ENCODE results near the gene YPEL5.
"Not testable (repeated sequence)": the region's sequence is repeated elsewhere in the genome, so short reads cannot be mapped to it uniquely, and the experiment has no call there.

The YPEL5 gene

DNA sequence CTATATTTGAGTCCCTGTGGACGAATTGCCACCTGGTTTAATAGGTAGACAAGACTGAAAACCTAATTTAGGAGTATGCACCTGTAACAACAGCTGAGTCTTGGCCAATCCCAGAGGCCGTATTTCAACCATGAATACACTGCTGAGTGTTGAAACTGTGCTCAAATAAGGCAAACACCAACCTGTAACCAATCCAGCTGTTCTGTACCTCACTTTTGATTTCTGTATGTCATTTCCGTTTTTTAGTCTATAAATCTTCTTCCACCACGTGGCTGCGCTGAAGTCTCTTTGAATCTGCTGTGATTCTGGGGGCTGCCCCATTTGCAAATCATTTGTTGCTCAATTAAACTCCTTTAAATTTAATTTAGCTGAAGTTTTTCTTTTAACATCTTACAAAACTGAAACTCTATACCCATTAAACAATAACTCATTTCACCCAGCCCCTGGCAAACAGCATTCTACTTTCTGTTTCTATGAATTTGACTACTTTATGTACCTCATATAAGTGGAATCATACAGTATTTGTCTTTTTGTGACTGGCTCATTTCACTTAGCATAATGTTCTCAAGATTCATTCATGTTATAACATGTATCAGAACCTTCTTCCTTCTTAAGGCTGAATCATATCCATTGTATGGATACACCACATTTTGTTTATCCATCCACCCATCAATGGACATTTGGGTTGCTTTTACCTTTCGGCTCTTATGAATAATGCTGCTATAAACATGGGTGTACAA is 7.5 kb upstream of the YPEL5 start:
- no peaks in the 10 kb centered on the region for H3K36me3 ChIP-seq (ENCODE audit: insufficient read depth, low read length)
- 87% methylated on average over 5 of the region's 6 CpGs for WGBS
- H3K9ac ChIP-seq (ENCODE audit: low read depth, low read length), result no peak overlapping the region
- no peaks in the 10 kb centered on the region for H3K4me1 ChIP-seq (ENCODE audit: insufficient read depth, low read length)
- no peak overlapping the region for H3K4me3 ChIP-seq (ENCODE audit: low read length)
- no peak overlapping the region for H3K27ac ChIP-seq (ENCODE audit: low read depth, low read length)
- no peaks in the 10 kb centered on the region for H3K27me3 ChIP-seq (ENCODE audit: insufficient read depth, low read length)
- no peaks in the 10 kb centered on the region for H3K9me3 ChIP-seq (ENCODE audit: insufficient read depth, low read depth, low read length)

DNA sequence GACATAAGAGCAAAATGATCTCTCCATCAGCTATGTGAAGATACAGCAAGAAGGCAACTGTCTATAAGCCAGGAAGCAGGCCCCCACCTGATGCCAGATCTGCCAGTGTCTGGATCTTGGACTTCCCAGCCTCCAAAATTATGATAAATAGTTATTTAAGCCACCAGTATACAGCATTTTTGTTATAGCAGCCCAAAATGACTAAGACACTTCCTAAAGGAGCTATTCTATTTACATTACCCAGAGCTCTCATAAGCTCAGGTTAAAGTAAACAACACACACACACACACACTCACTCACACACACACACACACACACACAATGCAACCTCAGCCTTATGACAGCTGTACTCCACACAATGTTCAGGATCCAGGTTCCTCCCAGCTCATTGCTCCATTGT is 5.7 kb upstream of the YPEL5 start:
- H3K4me3 ChIP-seq (ENCODE audit: low read length), result no peak overlapping the region

DNA sequence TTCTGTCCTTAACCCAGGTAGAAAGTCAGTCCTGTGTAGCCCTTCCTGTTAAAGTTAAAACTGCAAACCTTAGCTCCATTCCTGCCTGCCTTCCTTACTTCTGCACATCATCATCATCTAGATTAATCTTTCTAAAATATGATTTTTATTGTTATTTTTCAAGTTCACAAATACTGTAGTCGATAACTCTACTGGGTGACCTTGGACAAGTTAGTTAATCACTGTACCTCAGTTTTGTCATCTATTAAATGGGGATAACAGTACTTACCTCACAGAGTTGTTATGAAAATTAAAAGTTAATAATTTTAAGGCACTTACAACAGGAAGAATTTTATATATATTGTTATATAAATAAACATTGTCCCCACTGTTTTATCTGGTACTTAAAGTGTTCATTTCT is 2.5 kb upstream of the YPEL5 start:
- Histone ChIP-seq H3K9ac (ENCODE audit: low read depth, low read length) (no peak overlapping the region), H3K4me1 (ENCODE audit: insufficient read depth, low read length) (peaks cover 20% of the 10 kb centered on the region), H3K27me3 (ENCODE audit: insufficient read depth, low read length) (peaks cover 9% of the 10 kb centered on the region; the same call in 1 of the 2 replicates), H3K36me3 (ENCODE audit: insufficient read depth, low read length) (no peaks in the 10 kb centered on the region), H3K4me3 (ENCODE audit: low read length) (no peak overlapping the region), H3K9me3 (ENCODE audit: insufficient read depth, low read depth, low read length) (no peaks in the 10 kb centered on the region), H3K27ac (ENCODE audit: low read depth, low read length) (no peak overlapping the region)
- no CpG with 5 or more reads among the region's 1 CpG for WGBS

More for the DNA sequence above, 5.7 kb upstream of the YPEL5 start:
- 0 out of 2 replicates have a peak, but pooled peaks cover 5% of the 10 kb centered on the region for H3K4me1 ChIP-seq (ENCODE audit: insufficient read depth, low read length)
- H3K36me3 ChIP-seq (ENCODE audit: insufficient read depth, low read length), result no peaks in the 10 kb centered on the region
- H3K27ac ChIP-seq (ENCODE audit: low read depth, low read length), result no peak overlapping the region
- peaks cover 9% of the 10 kb centered on the region; the same call in 1 of the 2 replicates for H3K27me3 ChIP-seq (ENCODE audit: insufficient read depth, low read length)
- H3K9ac ChIP-seq (ENCODE audit: low read depth, low read length), result no peak overlapping the region
- H3K9me3 ChIP-seq (ENCODE audit: insufficient read depth, low read depth, low read length), result no peaks in the 10 kb centered on the region

DNA sequence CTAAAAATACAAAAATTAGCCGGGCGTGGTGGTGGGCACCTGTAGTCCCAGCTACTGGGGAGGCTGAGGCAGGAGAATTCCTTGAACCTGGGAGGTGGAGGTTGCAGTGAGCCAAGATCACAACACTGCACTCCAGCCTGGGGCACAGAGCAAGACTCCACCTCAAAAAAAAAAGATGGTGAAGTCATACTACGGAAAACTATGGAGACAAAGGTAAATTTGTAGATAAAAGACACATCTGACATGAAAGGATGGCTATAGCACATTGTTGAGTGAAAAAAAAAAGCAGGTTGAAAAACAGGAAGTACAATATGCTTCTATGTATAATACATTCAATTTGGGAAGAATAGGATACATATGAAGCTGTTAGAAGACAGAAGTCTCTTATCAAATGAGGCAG is 1.9 kb upstream of the YPEL5 start:
- H3K4me3 ChIP-seq (ENCODE audit: low read length), result not testable (repeated sequence)
- H3K4me1 ChIP-seq (ENCODE audit: insufficient read depth, low read length), result peaks cover 26% of the 10 kb centered on the region
- WGBS, result 86% methylated on average over 3 of the region's 3 CpGs

DNA sequence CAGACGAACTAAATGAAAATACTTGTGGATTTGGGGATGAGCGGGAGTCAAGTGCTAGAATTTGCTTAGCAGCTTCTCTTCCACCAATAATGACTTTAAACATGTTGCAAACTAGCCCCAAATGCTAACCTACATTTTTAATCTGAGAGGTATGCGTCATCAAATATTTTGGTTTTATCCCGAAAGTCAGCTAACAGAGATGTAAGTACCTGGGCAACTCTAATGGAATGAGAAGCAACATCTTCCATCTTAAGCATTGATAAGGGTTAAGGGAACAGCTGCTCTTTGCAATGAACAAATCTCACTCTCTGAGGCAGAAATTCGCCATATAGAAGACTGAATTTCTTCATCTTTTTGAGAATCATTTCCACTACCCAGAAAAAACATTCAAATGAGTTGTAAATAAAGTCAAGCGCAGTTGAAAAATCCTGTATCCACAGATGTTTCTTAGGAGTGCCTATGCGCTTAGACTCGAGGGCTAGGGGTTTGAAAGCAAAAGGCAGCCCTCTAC is 926 bp upstream of the YPEL5 start:
- Histone ChIP-seq H3K36me3 (ENCODE audit: insufficient read depth, low read length) (no peaks in the 10 kb centered on the region), H3K27me3 (ENCODE audit: insufficient read depth, low read length) (peaks cover 9% of the 10 kb centered on the region; the same call in 1 of the 2 replicates), H3K4me1 (ENCODE audit: insufficient read depth, low read length) (peaks cover 35% of the 10 kb centered on the region), H3K4me3 (ENCODE audit: low read length) (peak overlapping the region; percentile 69), H3K27ac (ENCODE audit: low read depth, low read length) (no peak overlapping the region; the same call in 1 of the 2 replicates), H3K9ac (ENCODE audit: low read depth, low read length) (peak overlapping the region; percentile 59; the same call in 1 of the 2 replicates), H3K9me3 (ENCODE audit: insufficient read depth, low read depth, low read length) (no peaks in the 10 kb centered on the region)
- WGBS, result 48% methylated on average over 8 of the region's 8 CpGs

More for the DNA sequence above, 1.9 kb upstream of the YPEL5 start:
- not testable (repeated sequence) for H3K27ac ChIP-seq (ENCODE audit: low read depth, low read length); H3K9me3 ChIP-seq (ENCODE audit: insufficient read depth, low read depth, low read length); H3K36me3 ChIP-seq (ENCODE audit: insufficient read depth, low read length); H3K9ac ChIP-seq (ENCODE audit: low read depth, low read length); H3K27me3 ChIP-seq (ENCODE audit: insufficient read depth, low read length)

DNA sequence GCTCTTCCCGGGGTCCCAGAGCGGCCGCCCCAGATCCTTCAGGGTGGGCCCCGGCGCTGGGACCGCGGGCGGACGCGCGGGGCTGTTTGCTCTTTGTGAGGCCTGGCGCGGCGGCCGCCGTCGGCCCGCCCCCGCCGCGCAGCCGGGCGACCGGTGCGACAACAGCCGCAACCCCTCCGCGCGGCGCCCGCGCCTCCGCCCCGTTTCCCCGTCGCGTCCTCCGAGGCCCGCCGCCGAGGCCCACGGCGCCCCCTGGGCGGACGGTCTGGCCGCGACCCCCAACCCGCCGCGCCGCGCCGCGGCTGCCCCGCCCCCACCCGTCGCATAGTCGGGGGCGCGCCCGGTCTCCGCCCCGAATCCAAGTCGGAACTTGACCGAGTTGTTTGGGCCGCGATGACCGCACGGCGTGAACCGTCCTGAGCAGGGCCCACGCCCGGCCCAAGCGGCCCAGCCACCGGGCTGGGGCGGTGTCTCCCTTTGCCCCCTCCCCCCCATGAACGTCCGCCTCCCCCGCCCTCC is 448 bp downstream of the YPEL5 start:
- peak overlapping the region; percentile 75 for H3K4me3 ChIP-seq (ENCODE audit: low read length)
- H3K9me3 ChIP-seq (ENCODE audit: insufficient read depth, low read depth, low read length), result no peaks in the 10 kb centered on the region
- under 1% methylated on average over 79 of the region's 79 CpGs for WGBS
- peaks cover 47% of the 10 kb centered on the region for H3K4me1 ChIP-seq (ENCODE audit: insufficient read depth, low read length)
- peaks cover 9% of the 10 kb centered on the region; the same call in 1 of the 2 replicates for H3K27me3 ChIP-seq (ENCODE audit: insufficient read depth, low read length)
- H3K36me3 ChIP-seq (ENCODE audit: insufficient read depth, low read length), result no peaks in the 10 kb centered on the region
- peak overlapping the region; percentile 94 for H3K27ac ChIP-seq (ENCODE audit: low read depth, low read length)
- peak overlapping the region; percentile 74 for H3K9ac ChIP-seq (ENCODE audit: low read depth, low read length)

DNA sequence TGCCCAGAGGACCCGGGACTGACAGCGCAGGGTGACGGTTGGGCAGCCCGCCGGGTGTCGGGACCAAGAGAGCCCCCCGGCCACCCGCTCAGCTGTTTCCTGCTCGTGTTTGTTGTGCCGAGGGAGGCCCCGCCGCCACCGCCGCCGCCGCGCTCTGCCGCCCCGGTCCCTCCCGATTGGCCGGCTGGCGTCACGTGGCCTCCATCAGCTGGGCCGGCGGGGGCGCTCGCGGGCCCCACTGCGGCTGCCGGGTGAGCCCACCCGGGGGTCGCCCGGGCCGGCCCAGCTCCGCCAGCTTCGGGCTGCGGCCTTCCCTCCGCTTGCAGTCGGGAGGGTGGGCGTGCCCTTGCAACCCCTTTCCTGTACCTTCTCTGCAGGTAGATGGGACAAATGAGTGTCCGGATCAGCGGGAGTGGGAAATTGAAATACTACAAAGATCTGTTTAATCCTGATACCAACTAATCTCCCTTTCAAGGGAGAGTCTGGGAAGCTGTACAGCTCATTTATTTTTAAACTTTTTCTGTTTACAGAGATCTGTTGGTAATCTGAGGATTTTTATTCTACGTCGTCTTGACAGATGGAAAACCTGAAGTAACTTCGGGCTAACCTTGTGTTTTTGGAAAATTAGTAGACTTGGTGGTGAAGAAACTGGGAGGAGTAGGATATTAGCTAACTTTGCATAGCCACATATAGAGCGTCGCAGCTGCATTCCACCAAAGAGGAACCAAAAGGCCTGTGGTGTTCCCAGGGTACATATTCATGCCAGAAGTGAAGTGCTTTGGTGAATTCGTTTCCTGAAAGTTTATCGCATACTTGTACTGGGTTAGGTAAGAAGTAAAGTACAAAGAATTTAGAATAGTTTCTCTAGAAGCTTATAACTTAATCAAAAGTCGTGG is 1.2 kb downstream of the YPEL5 start:
- Histone ChIP-seq H3K9ac (ENCODE audit: low read depth, low read length) (peak overlapping the region; percentile 28; the same call in 1 of the 2 replicates), H3K27ac (ENCODE audit: low read depth, low read length) (peak overlapping the region; percentile 86), H3K36me3 (ENCODE audit: insufficient read depth, low read length) (no peaks in the 10 kb centered on the region), H3K4me3 (ENCODE audit: low read length) (peak overlapping the region; percentile 75), H3K4me1 (ENCODE audit: insufficient read depth, low read length) (peaks cover 50% of the 10 kb centered on the region), H3K9me3 (ENCODE audit: insufficient read depth, low read depth, low read length) (no peaks in the 10 kb centered on the region), H3K27me3 (ENCODE audit: insufficient read depth, low read length) (peaks cover 9% of the 10 kb centered on the region; the same call in 1 of the 2 replicates)
- WGBS, result 3% methylated on average over 49 of the region's 50 CpGs

DNA sequence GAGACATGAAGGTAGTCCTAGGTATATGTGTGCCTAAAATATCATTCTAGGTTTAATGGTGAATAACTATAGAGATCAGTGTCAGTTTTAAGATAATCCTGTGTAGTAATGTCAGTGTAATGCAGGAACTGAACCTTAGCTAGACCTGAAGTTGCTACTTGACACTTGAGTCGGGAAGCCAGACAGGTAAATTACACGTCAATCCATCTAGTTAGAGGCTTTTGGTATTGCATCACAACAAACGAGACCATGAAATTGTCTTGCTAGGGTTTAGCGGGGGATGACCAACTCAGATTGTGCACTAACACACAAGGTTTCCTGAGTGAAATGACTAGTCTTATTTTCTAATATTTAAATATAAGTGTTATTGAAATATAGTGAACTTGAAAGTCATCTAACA is 2.0 kb downstream of the YPEL5 start:
- Histone ChIP-seq H3K27ac (ENCODE audit: low read depth, low read length) (peak overlapping the region; percentile 81), H3K9me3 (ENCODE audit: insufficient read depth, low read depth, low read length) (no peaks in the 10 kb centered on the region), H3K36me3 (ENCODE audit: insufficient read depth, low read length) (peaks cover 2% of the 10 kb centered on the region; the same call in 1 of the 2 replicates), H3K4me3 (ENCODE audit: low read length) (peak overlapping the region; percentile 75), H3K9ac (ENCODE audit: low read depth, low read length) (peak overlapping the region; percentile 64; the same call in 1 of the 2 replicates), H3K27me3 (ENCODE audit: insufficient read depth, low read length) (peaks cover 9% of the 10 kb centered on the region; the same call in 1 of the 2 replicates), H3K4me1 (ENCODE audit: insufficient read depth, low read length) (peaks cover 50% of the 10 kb centered on the region)
- 42% methylated on average over 4 of the region's 4 CpGs for WGBS

DNA sequence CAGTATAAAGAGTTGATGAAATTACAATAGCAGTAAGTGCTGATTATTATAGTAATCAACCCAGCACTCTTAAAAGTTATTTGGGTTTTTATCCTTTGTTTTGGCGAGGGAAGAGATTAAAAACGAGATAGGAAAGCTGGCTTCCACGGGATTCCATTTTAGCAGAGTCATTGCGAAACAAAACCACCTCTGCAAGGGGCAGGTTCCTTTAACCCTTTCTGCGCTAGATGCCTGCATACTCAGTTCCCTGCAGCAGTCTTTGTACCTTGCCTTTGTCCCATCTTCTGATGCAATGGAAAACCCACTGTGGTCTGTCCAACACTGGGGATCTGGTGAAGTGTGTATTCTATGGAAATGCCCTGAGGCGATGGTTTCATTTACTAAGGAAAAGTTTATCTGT is 2.7 kb downstream of the YPEL5 start:
- Histone ChIP-seq H3K4me3 (ENCODE audit: low read length) (peak overlapping the region; percentile 75), H3K36me3 (ENCODE audit: insufficient read depth, low read length) (peaks cover 7% of the 10 kb centered on the region; the same call in 1 of the 2 replicates), H3K27ac (ENCODE audit: low read depth, low read length) (peak overlapping the region; percentile 81)

DNA sequence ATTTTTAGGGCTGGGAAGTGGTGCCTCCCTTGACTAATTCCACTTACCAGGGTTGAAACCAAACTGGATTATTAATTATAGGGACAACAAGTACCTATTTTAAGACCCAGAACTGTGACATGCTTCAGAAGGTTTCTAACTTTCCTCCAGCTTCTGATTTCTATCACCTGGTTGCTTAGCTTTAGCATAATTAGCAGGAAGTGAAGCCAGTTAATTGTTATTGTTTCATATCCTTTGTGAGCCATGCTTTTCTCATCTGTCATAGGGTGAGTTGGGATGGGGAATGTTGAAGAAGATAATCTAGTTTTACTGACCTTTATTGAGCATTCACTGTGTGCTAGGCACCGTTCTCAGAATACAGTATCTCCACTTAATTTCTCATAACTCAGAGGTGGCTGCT is 3.2 kb downstream of the YPEL5 start:
- H3K27me3 ChIP-seq (ENCODE audit: insufficient read depth, low read length), result peaks cover 7% of the 10 kb centered on the region; the same call in 1 of the 2 replicates
- H3K36me3 ChIP-seq (ENCODE audit: insufficient read depth, low read length), result peaks cover 7% of the 10 kb centered on the region; the same call in 1 of the 2 replicates
- H3K9me3 ChIP-seq (ENCODE audit: insufficient read depth, low read depth, low read length), result no peaks in the 10 kb centered on the region
- WGBS, result 100% methylated on average over 1 of the region's 1 CpG
- peak overlapping the region; percentile 75 for H3K4me3 ChIP-seq (ENCODE audit: low read length)
- peak overlapping the region; percentile 81; the same call in 1 of the 2 replicates for H3K27ac ChIP-seq (ENCODE audit: low read depth, low read length)
- H3K4me1 ChIP-seq (ENCODE audit: insufficient read depth, low read length), result peaks cover 50% of the 10 kb centered on the region
- peak overlapping the region; percentile 17; the same call in 1 of the 2 replicates for H3K9ac ChIP-seq (ENCODE audit: low read depth, low read length)

More for the DNA sequence above, 2.7 kb downstream of the YPEL5 start:
- peak overlapping the region; percentile 64 for H3K9ac ChIP-seq (ENCODE audit: low read depth, low read length)
- 8% methylated on average over 6 of the region's 6 CpGs for WGBS
- H3K4me1 ChIP-seq (ENCODE audit: insufficient read depth, low read length), result peaks cover 50% of the 10 kb centered on the region
- H3K9me3 ChIP-seq (ENCODE audit: insufficient read depth, low read depth, low read length), result no peaks in the 10 kb centered on the region
- H3K27me3 ChIP-seq (ENCODE audit: insufficient read depth, low read length), result peaks cover 9% of the 10 kb centered on the region; the same call in 1 of the 2 replicates
